Activated effector memory CD4-positive, alpha-beta T cell treated with Interleukin-2 at 50 U/mL for 16 hours (primary cell): ENCODE data around the gene KLF8.
"Not testable (repeated sequence)": the region's sequence is repeated elsewhere in the genome, so short reads cannot be mapped to it uniquely, and the experiment has no call there.

Experiments
- DNase-seq: peaks from one replicate; pipeline ENCODE4 v3.0.0-alpha.2; 2020

Gene KLF8

DNA sequence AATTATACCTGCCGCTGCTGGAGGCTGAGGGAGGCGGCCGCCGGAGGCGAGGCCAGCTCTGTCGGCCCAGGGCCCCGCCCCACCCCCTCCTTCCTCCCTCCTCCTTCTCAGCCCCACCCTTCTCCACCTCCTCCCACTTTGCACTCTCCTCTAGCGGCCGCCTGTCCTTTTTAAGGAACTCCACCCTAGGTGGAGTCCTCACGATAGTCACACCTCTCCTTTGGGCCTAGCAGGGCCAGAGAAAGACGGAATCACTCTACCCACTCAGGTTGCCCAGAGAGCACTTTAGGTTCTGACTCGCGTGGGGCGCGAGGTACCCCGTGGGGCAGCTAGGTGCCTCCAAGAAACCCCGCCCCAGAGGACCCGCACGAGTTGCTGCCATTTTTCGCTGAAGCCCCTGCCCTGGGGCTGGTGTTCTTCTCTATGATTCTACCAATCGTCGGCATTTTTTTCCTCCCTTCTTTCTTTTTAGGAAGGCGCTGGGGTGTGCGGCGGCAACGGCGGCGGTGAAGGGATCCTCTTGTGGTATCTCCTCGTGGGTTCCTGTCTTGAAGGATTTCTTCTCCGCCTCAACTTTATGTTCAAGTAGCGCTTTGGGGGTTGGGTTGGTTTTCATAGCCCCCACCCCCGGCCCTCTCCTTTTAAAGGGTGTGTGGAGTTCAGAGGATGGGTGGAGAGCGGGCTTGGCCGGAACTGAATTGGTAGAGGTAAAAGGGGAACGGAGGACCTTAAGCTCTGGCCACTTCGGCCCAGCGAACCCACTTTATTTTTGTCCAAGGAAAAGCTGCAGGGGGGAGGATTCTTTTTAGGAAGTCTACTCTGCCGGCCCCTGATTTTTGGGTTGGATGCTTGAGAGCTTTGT, at the start of gene KLF8:
TSS of gene KLF8 (plus strand) at position 136 of the 862 bp plus-strand sequence. CDS start 979 bp downstream, outside the sequence.
- DNase-seq = peak; percentile 18

- DNase-seq = not testable (repeated sequence)
Observed at GRCh38 chrX:56206945-56207344, 25.2 kb upstream of the KLF8 start.

DNA sequence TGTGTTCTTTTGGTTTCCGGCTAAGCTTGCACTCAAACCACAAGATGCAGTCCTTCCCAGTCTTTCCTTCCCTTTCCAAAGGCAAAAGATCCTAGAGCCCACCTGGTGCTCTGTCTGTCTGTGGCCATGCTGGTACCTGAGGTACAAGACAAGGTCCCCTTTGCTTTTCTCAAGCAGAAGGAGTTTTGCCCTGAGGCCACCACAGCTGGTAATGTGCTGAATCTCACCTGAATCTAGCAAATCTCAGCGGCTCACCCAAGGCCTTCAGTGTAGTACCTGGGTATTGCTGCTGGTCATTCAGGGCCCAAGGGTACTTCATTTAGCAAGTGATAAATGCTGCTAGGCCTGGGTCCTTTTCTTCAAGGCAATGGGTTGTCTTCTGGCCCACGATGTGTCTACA, 20.5 kb upstream of the KLF8 start:
- no peak for DNase-seq

DNA sequence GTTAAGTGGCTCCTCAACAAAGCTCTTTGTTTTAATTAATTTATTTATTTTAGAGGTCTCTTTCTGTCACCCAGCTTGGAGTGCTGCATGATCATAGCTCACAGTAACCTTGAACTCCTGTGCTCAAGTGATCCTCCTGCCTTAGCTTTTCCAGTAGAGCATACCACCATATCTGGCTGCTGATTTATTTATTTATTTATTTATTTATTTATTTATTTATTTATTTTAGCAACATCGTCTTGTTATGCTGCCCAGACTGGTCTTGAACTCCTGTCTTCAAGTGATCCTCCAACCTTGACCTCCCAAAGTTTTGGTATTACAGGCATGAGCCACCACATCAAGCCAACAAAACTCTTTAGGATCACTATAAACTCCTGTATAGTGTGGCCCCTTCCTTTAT, 15.8 kb upstream of the KLF8 start:
- no peak for DNase-seq

DNA sequence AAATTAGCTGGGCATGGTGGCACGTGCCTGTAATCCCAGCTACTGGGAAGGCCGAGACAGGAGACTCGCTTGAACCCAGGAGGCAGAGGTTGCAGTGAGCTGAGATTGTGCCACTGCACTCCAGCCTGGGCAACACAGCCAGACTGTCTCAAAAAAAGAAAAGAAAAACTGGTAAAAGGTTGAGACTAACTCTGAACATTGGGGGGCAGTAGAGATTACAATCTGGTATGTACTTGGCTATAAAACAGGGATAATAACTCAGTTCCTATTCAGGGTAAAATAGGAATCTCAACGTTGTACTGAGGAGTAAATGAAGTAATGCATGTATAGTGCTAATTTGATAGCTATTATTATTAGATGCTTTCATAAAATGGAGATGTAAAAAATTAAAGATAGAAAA, 12.5 kb upstream of the KLF8 start:
- no peak for DNase-seq

GRCh38 chrX:56221101-56221500, 11.1 kb upstream of the KLF8 start:
- DNase-seq = no peak

GRCh38 chrX:56222473-56223000, 9.6 kb upstream of the KLF8 start:
- DNase-seq = no peak

- DNase-seq = no peak
Observed at GRCh38 chrX:56226980-56227379, 5.2 kb upstream of the KLF8 start.

DNA sequence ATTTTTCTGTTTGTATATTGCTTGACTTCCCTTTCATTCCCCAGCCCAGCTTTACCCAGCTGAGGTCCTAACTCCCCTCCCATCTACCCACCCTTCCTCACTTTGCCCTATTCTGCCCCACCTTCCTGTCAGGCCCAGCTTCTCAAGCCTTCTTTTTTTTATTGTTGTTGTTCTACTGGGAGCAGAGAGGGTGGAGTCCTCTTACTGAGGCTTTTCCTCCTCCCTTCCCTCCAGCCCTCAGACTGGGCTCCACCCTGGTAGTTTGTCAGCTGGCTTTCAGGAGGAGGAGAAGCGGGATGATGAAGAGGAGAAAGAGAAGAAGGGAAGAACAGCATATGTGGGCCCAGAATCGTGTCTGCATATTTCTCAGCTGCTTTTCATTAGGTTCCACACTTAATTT, 3.2 kb upstream of the KLF8 start:
- DNase-seq = no peak

GRCh38 chrX:56231537-56232090, 542 bp upstream of the KLF8 start:
- no peak for DNase-seq

- no peak for DNase-seq
Observed at GRCh38 chrX:56233100-56233499, 944 bp downstream of the KLF8 start.

GRCh38 chrX:56233682-56234081, 1.5 kb downstream of the KLF8 start:
- DNase-seq = no peak

GRCh38 chrX:56248492-56248891, 16.3 kb downstream of the KLF8 start:
- peak; percentile 25 for DNase-seq

DNA sequence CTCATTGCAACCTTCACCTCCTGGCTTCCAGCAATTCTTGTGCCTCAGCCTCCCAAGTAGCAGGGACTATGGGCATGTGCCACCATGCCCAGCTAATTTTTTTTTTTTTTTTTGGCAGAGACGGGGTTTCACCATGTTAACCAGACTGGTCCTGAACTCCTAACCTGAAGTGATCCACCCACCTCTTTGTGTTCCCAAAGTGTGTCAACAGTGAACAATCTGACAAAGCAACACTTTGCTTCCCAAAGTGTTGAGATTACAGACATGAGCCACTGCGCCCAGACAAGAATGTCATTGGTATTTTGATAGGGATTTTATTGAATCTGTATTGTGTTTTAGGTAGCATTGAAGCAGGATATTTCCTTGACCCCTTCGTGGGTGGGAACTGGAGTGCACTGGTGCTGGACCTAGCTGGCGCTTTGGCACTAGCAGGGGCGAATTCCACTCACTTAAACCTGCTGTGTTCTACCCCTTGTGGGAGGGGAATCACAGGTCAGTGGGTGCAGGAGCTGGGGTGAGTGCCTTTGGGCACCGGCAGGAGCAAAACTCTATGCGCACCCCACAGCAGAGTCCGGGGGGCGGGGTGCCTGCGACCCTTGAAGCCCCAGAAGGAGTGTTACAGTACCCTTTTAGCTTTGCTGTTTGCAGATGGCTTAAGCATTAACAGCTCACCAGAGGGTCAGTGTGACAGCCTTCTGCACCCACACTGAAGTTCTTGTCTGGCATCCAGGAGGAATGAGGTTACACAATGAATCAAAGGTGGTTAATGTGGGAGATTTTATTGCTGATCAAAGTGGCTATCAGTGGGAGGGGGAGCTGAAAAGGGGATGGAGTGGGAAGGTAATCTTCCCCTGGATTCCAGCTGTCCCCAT, 21.9 kb downstream of the KLF8 start:
- no peak for DNase-seq

DNA sequence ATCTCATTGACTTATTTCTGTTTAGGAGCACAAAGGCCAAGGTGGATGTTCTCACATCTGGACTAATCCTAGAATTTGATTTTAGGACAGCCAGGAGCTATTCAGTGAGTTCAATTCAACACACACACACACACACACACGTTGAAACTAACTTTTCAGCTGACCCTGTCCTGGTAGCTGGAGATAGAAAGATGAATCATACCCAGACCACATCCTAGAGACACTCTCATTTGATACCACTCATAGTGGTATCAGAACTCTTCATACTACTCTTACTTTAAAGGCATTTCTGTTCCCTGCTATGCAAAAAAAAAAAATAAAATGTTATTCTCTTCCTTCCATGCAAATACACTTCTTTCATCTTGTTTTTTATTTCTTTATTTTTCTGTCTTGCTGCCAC, 36.7 kb downstream of the KLF8 start:
- DNase-seq = no peak

GRCh38 chrX:56278692-56279091, 46.5 kb downstream of the KLF8 start:
- DNase-seq = no peak

DNA sequence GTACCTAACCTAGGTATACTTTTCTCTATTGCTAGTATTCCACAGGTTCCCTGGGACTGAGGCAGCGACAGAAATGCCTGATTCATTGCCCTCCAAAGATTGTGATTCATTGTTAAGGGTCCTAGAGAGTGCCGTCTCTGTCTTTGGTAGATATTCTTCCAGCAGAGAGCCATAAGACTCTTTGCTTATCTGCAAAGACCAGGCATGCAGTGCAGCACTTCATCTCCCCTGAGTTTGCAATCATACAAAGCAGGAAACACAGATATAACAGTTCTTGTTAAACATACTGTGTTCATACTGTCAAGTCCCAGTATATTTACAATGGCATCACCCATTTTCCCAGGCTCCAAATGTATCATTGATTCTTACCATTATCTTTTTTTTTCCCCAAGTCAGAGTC, 47.7 kb downstream of the KLF8 start:
- no peak for DNase-seq

DNA sequence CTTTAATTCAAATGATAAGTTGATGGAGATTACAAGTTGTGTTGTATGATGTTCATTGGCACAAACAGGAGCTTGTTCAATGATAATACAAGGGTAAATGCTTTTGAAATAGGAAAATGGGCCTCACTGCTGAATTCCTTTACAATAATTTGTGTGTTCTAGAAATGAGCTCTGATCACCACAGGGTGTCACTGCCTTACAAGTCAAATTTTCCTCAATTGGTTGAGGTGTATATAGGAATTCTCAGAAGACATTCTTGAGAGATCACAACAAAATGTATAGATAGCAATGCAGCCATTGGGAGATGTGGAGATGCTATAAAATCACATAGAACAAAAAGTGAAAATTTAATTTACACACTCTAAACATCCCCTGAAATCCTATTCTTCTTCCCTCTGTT, 49.6 kb downstream of the KLF8 start:
- DNase-seq = no peak

DNA sequence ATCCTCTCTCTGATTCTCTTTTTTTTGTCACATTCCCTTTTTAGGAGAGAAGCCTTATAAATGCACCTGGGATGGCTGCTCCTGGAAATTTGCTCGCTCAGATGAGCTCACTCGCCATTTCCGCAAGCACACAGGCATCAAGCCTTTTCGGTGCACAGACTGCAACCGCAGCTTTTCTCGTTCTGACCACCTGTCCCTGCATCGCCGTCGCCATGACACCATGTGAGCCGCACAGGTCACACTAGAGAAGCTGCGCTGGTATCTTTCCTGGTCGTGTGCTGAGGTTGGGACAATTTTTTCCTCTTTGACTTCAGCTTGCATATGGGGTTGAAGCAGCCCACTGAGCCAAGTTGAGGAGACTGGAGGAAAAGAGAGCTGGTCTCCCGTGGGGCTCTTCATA, 52.1 kb downstream of the KLF8 start:
- DNase-seq = no peak

DNA sequence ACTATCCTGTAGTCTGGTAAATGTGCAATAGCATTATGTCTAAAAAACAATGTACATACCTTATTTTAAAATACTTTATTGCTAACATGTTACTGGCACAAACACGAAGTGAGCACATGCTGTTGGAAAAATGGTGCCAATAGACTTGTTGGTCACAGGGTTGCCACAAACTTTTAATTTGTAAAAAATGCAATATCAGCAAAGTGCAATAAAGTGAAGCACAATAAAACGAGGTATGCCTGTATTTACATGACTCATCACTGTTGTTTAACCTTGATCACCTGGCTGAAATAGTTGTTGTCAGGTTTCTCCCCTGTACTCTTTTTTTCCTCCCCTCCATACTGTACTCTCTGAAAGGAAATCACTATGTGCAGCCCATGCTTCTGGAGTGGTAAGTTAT, 56.5 kb downstream of the KLF8 start:
- DNase-seq = no peak

- DNase-seq = no peak
Observed at GRCh38 chrX:56289449-56289848, 57.3 kb downstream of the KLF8 start.

- DNase-seq = no peak
Observed at GRCh38 chrX:56308726-56309125, 76.6 kb downstream of the KLF8 start.

DNA sequence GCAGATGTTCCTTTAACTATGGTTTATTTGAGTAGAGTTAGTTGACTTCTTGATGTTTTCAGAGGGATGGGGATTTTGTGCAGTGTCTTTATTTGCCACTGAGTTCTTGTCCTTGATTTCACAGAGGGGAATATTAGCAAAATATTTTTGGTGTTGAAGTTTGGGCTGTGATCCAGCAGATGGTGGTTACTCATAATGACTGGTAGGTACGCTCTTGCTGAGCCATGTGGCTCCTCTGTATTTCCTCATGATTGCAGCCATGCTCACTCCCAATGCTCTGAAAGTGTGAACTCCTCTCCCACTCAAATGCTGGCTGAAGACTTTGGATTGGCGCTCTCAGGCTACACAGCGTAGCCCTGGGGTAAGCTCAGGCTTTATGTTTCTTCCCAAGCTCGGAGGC, 77.7 kb downstream of the KLF8 start:
- DNase-seq = no peak

DNA sequence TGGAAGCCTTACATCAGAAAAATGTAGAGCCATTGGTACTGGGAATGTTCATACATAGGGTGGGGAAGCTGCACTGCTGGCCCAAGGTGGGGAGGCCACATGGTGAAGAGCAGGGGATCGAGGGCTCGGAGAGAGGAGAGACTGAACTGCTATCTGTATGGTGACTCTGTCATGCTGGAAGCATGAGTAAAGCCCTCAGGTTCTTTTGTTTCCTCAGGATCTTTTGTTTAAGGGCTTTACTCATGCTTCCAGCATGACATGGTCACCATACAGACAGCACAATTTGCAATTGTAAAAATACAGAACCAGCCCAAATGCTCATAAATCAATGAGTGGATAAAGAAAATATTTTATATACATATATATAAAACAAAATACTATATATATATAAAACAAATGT, 78.4 kb downstream of the KLF8 start:
- no peak for DNase-seq
